ENCODE measurements around the gene MUSTN1. TPM values are rescaled to one million over a fixed set of nuclear protein-coding genes. Genes with fewer than 3 reads are reported as not detected.

MUSTN1 gene
- not detected in 5 replicates for total RNA-seq (2022; extraction: Qiagen RNA extraction; ENCODE audit: low read depth)

DNA sequence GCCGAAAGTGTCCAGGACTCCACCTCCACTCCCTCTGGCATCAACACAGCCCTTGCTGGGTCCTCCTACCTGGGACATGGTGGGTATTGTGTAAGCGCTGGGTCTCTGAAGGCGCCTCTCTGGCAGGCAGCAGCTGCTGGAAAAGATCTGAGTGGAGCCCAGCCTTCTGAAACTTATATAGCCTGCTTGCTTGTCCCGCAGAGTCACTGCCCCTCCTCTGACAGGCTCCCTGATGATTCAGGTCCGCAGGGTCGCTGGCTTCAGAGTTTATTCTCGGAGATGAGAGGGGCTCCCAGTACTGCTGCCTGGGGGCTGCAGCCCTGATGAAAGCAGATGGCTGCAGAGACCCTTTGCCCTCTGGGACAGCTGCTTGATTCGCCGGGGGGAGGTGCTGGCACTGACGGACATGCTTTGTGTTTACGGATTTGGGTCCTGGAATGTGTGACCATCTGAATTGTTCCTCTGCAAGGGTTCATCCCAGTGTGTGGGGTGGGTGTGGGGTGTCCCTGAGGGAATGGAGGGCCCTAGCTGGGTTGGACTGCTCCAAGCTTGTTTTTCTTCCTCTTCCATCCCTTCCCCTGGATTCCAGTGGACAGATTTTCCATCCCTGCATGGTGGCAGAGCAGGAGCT, at the start of gene MUSTN1:
Gene MUSTN1, minus strand, starts transcription at position 149 of the 631 bp plus-strand sequence. Its CDS starts 71 bp downstream, at position 78.

DNA sequence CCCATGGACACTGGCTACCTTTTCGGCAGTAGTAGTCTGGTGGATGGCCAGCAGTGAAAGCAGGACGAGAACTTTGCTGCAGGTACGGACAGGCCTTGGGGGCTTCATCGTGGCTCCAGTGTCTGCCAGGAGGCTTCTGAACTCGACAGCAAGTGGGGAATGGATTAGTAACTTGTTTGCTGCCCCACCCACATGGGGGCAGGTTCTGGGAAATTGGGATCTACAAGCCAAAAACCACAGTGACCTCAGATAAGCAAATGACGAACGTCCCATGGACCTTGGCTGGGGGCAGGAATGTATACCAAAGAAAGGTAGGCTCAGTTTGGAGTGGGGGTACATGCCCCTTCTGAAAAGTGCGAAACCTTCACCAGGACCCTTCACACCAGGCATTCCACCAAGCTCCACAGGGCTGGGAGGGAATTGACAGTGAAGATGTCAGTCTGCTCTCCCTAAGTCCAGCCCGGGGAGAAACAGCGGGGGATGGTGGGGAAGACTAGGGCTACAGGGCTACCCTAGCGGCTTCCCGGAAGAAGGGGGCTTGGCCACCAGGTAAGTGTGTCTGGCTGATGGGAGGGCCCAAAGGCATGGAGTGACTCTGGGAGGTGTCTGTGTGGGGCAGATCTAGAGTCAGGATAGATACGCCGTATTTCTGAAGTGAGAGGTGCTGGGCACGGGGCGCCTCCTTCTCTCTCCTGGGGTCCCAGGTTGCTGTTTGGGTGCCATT, 4.1 kb downstream of the MUSTN1 start, which contains the start of gene ITIH4:
Gene ITIH4, minus strand, starts transcription at position 138 of the 724 bp plus-strand sequence. Its CDS starts 30 bp downstream, at position 108.

DNA sequence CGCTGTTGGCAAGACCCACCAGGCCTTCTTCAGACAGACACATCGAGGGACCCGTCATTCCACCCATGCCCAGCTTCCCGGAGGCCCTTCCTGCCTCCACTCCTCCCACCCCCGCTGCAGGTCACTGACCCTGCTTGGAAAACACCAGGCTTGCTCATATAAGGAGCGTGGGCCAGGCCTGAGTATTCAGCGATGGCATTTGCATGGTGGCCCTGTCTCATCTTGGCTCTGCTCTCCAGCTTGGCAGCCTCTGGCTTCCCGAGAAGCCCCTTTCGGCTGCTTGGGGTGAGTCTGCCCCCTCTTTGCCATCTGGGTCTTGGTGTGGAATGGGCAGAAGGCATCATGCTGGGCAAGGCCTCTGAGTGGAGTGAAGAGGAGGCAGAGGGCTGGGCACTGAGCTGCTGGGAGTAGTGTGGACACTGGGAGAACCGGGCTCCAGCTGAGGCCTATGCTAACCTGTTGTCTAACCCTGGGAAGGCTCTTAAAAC, 40.2 kb downstream of the MUSTN1 start, which contains the start of gene ITIH3:
Gene ITIH3, plus strand, starts transcription at position 185 of the 488 bp plus-strand sequence. Its CDS starts 8 bp downstream, at position 193.

Other genes starting within 250 kb of the MUSTN1 start
- gene PBRM1, start 149.1 kb downstream of the MUSTN1 start, total RNA-seq (2022; extraction: Qiagen RNA extraction; ENCODE audit: low read depth), result 12.6 to 20.0 TPM (median 18.3 TPM) in 5 replicates
- 99.4 to 152 TPM (median 112 TPM) in 5 replicates for gene GNL3, start 149.0 kb downstream of the MUSTN1 start, total RNA-seq (2022; extraction: Qiagen RNA extraction; ENCODE audit: low read depth)
- 33.1 to 41.7 TPM (median 37.2 TPM) in 5 replicates for gene GLT8D1, start 129.2 kb downstream of the MUSTN1 start, total RNA-seq (2022; extraction: Qiagen RNA extraction; ENCODE audit: low read depth)
- gene SPCS1, start 128.9 kb downstream of the MUSTN1 start, total RNA-seq (2022; extraction: Qiagen RNA extraction; ENCODE audit: low read depth), result 142 to 172 TPM (median 166 TPM) in 5 replicates
- 12.3 to 15.7 TPM (median 15.0 TPM) in 5 replicates for gene NEK4, start 64.1 kb downstream of the MUSTN1 start, total RNA-seq (2022; extraction: Qiagen RNA extraction; ENCODE audit: low read depth)
- not detected in 5 replicates for gene ITIH1, start 57.4 kb downstream of the MUSTN1 start, total RNA-seq (2022; extraction: Qiagen RNA extraction; ENCODE audit: low read depth)
- gene ITIH3, start 40.2 kb downstream of the MUSTN1 start, total RNA-seq (2022; extraction: Qiagen RNA extraction; ENCODE audit: low read depth), result 0.08 TPM in 1 of 5 replicates, not detected in the others
- gene ITIH4, start 4.3 kb downstream of the MUSTN1 start, total RNA-seq (2022; extraction: Qiagen RNA extraction; ENCODE audit: low read depth), result 0.38 to 1.6 TPM (median 0.84 TPM) in 5 replicates
- 8.5 to 10.0 TPM (median 9.4 TPM) in 5 replicates for gene STIMATE, start 62.5 kb upstream of the MUSTN1 start, total RNA-seq (2022; extraction: Qiagen RNA extraction; ENCODE audit: low read depth)
- gene SFMBT1, start 211.1 kb upstream of the MUSTN1 start, total RNA-seq (2022; extraction: Qiagen RNA extraction; ENCODE audit: low read depth), result 8.7 to 10.4 TPM (median 9.6 TPM) in 5 replicates